Ascending aorta (tissue), 2 donors: ENCODE data around the gene PCAT7. TPM values are rescaled to one million over a fixed set of nuclear protein-coding genes. Genes with fewer than 3 reads are reported as not detected.
"Not testable (repeated sequence)": the region's sequence is repeated elsewhere in the genome, so short reads cannot be mapped to it uniquely, and the experiment has no call there.

Experiments used
- DNase-seq, 2 donors: peaks; one replicate each; pipeline ENCODE4 v3.0.0-alpha.2; 2019; ENCODE audit warnings: low spot score in 2 of 2
- H3K27ac ChIP-seq, 2 donors: fragments of 200-600 bp; sonication (generic); one replicate each; pipeline ENCODE4 v1.5.1; 2016 to 2017; ENCODE audit warnings: mild to moderate bottlenecking in 1 of 2
- H3K27me3 ChIP-seq: fragments of 200-600 bp; sonication (generic); one replicate; pipeline ENCODE4 v1.5.1; 2017
- H3K36me3 ChIP-seq, 2 donors: fragments of 200-600 bp; sonication (generic); one replicate each; pipeline ENCODE4 v1.5.1; 2016
- H3K4me1 ChIP-seq, 2 donors: fragments of 200-600 bp; sonication (generic); one replicate each; pipeline ENCODE4 v1.5.1; 2016 to 2017; ENCODE audit warnings: mild to moderate bottlenecking in 1 of 2
- H3K4me3 ChIP-seq, 2 donors: fragments of 200-600 bp; sonication (generic); one replicate each; pipeline ENCODE4 v1.5.1; 2016 to 2017; ENCODE audit warnings: mild to moderate bottlenecking in 1 of 2
- H3K9me3 ChIP-seq, 2 donors: fragments of 200-600 bp; sonication (generic); one replicate each; pipeline ENCODE4 v1.5.1; 2016
- intact Hi-C: fragments of 100-400 bp; cut with DNase I; formaldehyde crosslinking; loops from one replicate; pipeline ENCODE4 v1.15.1; 2023
- total RNA-seq: library from RNA; depleted of rRNA; stranded (reverse); fragments of >200 nt; gene quantifications from one replicate; pipeline ENCODE4 v1.1.0, GENCODE V29; 2016
- TF ChIP-seq, protein P1 (sequence below), 3 experiments: fragments of 200-600 bp in 2 of 3; fragments of 450-650 bp in 1 of 3; sonication (generic) in 2 of 3; IDR thresholded peaks; one replicate each; pipeline ENCODE4 v1.5.1; 2016 to 2019; ENCODE audit warnings: antibody characterized with exemption in 3 of 3, mild to moderate bottlenecking in 1 of 3, moderate library complexity in 1 of 3

PCAT7 gene
- total RNA-seq, 1 donor from 2014 or later, result not detected

DNA sequence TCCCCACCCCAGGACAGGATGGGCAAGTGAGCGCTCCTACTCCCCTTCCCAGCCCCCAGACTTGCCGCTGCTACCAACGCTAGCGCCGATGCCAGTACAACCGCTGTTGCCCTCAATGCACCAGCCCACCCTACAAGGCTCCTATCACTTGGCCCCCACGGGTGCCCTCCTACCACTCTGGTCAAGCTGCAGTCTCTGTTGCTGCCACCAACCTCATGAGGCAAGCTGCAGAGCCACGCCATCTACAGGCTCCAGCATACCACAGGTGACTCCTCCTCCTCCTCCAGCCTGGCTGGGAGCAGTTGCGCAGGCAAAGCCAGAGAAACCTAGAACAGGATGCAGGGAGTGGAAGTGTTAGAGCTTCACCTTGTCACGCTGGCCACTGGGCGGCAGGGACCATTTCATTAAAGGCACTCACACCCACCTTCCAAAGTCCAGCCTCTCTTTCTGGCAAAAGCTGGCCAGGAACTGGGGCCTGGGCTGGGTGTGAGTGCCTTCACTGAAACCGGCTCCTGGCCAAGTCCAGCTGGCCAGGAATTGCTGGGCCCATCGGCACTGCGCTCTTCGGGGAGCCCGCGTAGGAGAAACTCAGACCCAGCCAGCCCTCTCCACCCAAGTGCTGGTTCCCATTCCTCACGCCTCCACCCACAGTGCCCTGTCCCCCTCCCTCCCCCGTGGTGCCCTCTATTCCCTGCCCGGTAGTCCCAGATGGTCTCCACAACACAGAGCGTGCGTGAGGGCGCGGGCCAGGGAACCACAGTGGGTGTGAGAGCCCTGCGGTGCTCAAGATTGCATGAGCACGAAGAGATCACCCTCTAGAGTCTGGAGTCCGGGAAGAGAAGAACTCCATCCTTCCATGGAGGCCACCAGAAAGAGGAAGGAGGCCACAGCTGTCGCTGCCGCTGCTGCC lies 1.6 kb upstream of the PCAT7 start:
- Histone ChIP-seq H3K36me3 (no peaks in the 10 kb centered on the region), H3K27ac (no peak overlapping the region), H3K27me3 (no peaks in the 10 kb centered on the region), H3K4me1 (no peaks in the 10 kb centered on the region), H3K4me3 (no peak overlapping the region), H3K9me3 (no peaks in the 10 kb centered on the region)
- TF ChIP-seq, protein P1, sequence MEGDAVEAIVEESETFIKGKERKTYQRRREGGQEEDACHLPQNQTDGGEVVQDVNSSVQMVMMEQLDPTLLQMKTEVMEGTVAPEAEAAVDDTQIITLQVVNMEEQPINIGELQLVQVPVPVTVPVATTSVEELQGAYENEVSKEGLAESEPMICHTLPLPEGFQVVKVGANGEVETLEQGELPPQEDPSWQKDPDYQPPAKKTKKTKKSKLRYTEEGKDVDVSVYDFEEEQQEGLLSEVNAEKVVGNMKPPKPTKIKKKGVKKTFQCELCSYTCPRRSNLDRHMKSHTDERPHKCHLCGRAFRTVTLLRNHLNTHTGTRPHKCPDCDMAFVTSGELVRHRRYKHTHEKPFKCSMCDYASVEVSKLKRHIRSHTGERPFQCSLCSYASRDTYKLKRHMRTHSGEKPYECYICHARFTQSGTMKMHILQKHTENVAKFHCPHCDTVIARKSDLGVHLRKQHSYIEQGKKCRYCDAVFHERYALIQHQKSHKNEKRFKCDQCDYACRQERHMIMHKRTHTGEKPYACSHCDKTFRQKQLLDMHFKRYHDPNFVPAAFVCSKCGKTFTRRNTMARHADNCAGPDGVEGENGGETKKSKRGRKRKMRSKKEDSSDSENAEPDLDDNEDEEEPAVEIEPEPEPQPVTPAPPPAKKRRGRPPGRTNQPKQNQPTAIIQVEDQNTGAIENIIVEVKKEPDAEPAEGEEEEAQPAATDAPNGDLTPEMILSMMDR (IDR thresholded peaks at IDR 0.05), result no peak
- intact Hi-C loops, result no loop called here
- no peak for DNase-seq

DNA sequence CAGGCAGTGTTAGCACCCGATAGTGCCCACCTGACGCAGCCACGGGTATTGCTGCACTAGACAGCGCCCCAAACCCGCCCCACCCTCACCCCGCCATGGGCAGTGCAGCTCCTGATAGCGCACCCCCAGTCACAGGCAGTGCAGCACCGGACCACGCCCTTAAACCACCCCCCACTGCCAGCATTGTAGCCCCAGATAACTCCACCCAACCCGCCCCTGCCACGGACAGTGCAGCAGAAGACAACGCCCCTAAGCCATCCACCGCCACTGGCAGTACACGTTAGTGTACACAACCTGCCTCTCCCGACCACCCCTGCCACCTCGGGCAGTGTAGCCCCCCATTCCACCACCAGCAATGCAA lies 825 bp upstream of the PCAT7 start:
- intact Hi-C loops, result no loop called here
- TF ChIP-seq, protein P1 (IDR thresholded peaks at IDR 0.05), result no peak
- no peaks in the 10 kb centered on the region for H3K27me3 ChIP-seq
- H3K4me3 ChIP-seq, result no peak overlapping the region
- no peaks in the 10 kb centered on the region for H3K4me1 ChIP-seq
- no peaks in the 10 kb centered on the region for H3K36me3 ChIP-seq
- H3K27ac ChIP-seq, result no peak overlapping the region
- H3K9me3 ChIP-seq, result no peaks in the 10 kb centered on the region
- DNase-seq, result no peak

DNA sequence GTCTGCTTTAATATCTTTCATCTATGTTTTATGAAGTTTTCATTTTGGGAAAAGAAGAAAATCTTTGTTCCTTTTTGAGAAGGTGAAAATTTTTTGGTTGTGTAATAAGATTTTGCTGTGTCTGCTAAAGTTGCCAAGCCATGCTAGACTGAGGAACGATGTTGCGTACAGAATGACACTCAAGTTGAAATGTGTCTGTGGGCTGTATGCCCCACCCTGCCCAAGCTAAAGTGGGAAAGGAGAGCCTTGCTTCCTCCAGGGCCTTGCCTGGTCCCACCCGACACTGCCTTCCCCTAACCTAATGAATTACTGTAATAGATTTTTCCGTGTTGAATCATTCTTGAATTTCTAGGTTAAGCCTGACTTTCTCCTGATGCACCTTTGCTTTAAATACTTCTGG lies 2.5 kb downstream of the PCAT7 start:
- H3K9me3 ChIP-seq, result no peaks in the 10 kb centered on the region
- TF ChIP-seq, protein P1 (IDR thresholded peaks at IDR 0.05), result no peak
- no peak overlapping the region for H3K27ac ChIP-seq
- H3K4me3 ChIP-seq, result no peak overlapping the region
- intact Hi-C loops, result no loop called here
- no peak for DNase-seq
- no peaks in the 10 kb centered on the region for H3K27me3 ChIP-seq
- H3K4me1 ChIP-seq, result no peaks in the 10 kb centered on the region
- H3K36me3 ChIP-seq, result no peaks in the 10 kb centered on the region

DNA sequence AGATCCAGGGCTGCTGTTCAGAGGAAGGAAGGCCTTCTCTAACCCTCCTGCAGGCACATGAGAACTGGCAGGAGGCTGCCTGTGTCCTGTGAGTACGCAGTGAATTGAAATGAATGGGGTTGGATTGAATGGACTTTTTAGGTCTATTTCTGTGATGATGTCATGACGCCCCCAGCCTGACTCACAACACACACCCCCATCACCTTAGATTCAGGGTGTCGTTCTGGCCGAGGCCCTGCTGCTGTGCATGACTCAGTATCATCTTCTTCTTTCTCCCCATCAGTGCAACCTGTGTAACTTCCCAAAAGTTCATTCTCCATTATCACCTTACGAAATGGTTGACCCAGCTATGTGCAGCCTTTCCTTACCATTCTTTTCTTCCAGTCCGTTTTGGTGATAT lies 5.4 kb downstream of the PCAT7 start:
- H3K27ac ChIP-seq, result no peak overlapping the region
- no peak for DNase-seq
- no peak overlapping the region for H3K4me3 ChIP-seq
- H3K36me3 ChIP-seq, result no peaks in the 10 kb centered on the region
- TF ChIP-seq, protein P1 (IDR thresholded peaks at IDR 0.05), result no peak
- no peaks in the 10 kb centered on the region for H3K9me3 ChIP-seq
- H3K4me1 ChIP-seq, result no peaks in the 10 kb centered on the region
- intact Hi-C loops, result no loop called here
- H3K27me3 ChIP-seq, result no peaks in the 10 kb centered on the region

DNA sequence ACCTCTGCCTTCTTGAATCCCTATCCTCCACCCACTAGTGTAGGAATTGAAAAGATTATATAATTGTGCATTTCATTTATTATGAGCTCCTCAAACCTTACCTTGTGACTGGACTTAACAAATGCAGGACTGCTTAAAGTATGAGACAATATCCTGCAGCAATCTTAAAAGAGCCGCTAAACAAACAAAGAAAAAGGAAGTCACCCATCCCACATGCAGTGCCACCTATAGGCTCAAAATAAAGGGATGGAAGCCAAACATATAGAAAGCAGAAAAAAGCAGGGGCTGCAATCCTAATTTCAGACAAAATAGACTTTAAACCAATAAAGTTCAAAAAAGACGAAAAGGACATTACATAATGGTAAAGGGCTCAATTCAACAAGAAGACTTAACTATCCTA lies 8.7 kb downstream of the PCAT7 start:
- TF ChIP-seq, protein P1 (IDR thresholded peaks at IDR 0.05), result no peak
- no peak overlapping the region for H3K27ac ChIP-seq
- no peaks in the 10 kb centered on the region for H3K27me3 ChIP-seq

DNA sequence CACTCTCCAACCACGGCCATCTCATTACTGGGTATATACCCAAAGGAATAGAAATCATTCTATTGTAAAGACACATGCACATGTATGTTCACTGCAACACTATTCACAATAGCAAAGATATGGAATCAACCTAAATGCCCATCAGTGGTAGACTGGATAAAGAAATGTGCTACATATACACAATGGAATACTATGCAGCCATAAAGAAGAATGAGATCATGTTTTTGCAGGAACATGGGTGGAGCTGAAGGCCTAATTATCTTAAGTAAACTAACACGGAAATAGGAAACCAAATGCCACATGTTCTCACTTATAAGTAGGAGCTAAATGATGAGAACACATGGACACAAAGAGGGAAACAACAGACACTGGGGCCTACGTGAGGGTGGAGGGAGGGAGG lies 9.4 kb downstream of the PCAT7 start:
- H3K4me3 ChIP-seq, intact Hi-C loops, DNase-seq, H3K27me3 ChIP-seq, H3K27ac ChIP-seq, H3K36me3 ChIP-seq, H3K9me3 ChIP-seq, H3K4me1 ChIP-seq: not testable (repeated sequence)

More for the DNA sequence above, 8.7 kb downstream of the PCAT7 start:
- no peak for DNase-seq
- Histone ChIP-seq H3K9me3 (no peaks in the 10 kb centered on the region), H3K36me3 (no peaks in the 10 kb centered on the region), H3K4me1 (no peaks in the 10 kb centered on the region), H3K4me3 (no peak overlapping the region)
- intact Hi-C loops, result no loop called here
